ACC112 (cell line): ENCODE results near the gene IL22RA2.

Experiments used
- H2AFZ ChIP-seq: fragments of 200-600 bp; sonication (generic); one replicate; pipeline ENCODE4 v1.6.0; 2017; ENCODE audit warnings: antibody characterized with exemption, low read length; ENCODE audit not compliant: unreplicated experiment
- H3K27ac ChIP-seq: fragments of 200-600 bp; sonication (generic); 2 replicates; pipeline ENCODE4 v1.5.1; 2014; ENCODE audit warnings: low read depth, mild to moderate bottlenecking, antibody characterized with exemption, low read length, moderate library complexity
- H3K27me3 ChIP-seq: fragments of 200-600 bp; sonication (generic); 2 replicates; pipeline ENCODE4 v1.6.1; 2014; ENCODE audit warnings: mild to moderate bottlenecking, antibody characterized with exemption, low read length, moderate library complexity, mixed read lengths; ENCODE audit not compliant: insufficient read depth
- H3K36me3 ChIP-seq: fragments of 200-600 bp; sonication (generic); 2 replicates; pipeline ENCODE4 v1.6.1; 2016; ENCODE audit warnings: mild to moderate bottlenecking, antibody characterized with exemption, low read length, moderate library complexity, mixed read lengths; ENCODE audit not compliant: insufficient read depth
- H3K4me1 ChIP-seq: fragments of 200-600 bp; sonication (generic); one replicate; pipeline ENCODE4 v1.6.1; 2016; ENCODE audit warnings: low read length, mixed read lengths; ENCODE audit not compliant: insufficient read depth, unreplicated experiment, control insufficient read depth
- H3K4me3 ChIP-seq: fragments of 200-600 bp; sonication (generic); 2 replicates; pipeline ENCODE4 v1.5.1; 2014; ENCODE audit warnings: mild to moderate bottlenecking, low read depth, low read length
- H3K79me2 ChIP-seq: fragments of 200-600 bp; sonication (generic); one replicate; pipeline ENCODE4 v1.6.0; 2016; ENCODE audit warnings: low read length; ENCODE audit not compliant: control insufficient read depth, unreplicated experiment, insufficient read depth

Gene IL22RA2

GRCh38 chr6:137177611-137178010 lies 4.2 kb upstream of the IL22RA2 start:
- H3K4me3 ChIP-seq = no peak overlapping the region
- no peaks in the 10 kb centered on the region for H3K27me3 ChIP-seq
- H3K4me1 ChIP-seq = no peaks in the 10 kb centered on the region
- no peak overlapping the region for H3K27ac ChIP-seq
- H3K79me2 ChIP-seq = no peaks in the 10 kb centered on the region
- H3K36me3 ChIP-seq = 0 out of 2 replicates have a peak, but pooled peaks cover 3% of the 10 kb centered on the region
- no peak overlapping the region for H2AFZ ChIP-seq

- Histone ChIP-seq H3K79me2 (no peaks in the 10 kb centered on the region), H3K27ac (no peak overlapping the region), H2AFZ (no peak overlapping the region), H3K36me3 (0 out of 2 replicates have a peak, but pooled peaks cover 3% of the 10 kb centered on the region), H3K4me1 (no peaks in the 10 kb centered on the region), H3K27me3 (no peaks in the 10 kb centered on the region), H3K4me3 (no peak overlapping the region)
Measured at GRCh38 chr6:137176729-137177128, 3.3 kb upstream of the IL22RA2 start.

- H3K4me1 ChIP-seq = no peaks in the 10 kb centered on the region
- H3K79me2 ChIP-seq = no peaks in the 10 kb centered on the region
- H3K27ac ChIP-seq = no peak overlapping the region
- H3K4me3 ChIP-seq = no peak overlapping the region
- 0 out of 2 replicates have a peak, but pooled peaks cover 3% of the 10 kb centered on the region for H3K36me3 ChIP-seq
- H3K27me3 ChIP-seq = no peaks in the 10 kb centered on the region
- no peak overlapping the region for H2AFZ ChIP-seq
Measured at GRCh38 chr6:137175868-137176245, 2.4 kb upstream of the IL22RA2 start.

DNA sequence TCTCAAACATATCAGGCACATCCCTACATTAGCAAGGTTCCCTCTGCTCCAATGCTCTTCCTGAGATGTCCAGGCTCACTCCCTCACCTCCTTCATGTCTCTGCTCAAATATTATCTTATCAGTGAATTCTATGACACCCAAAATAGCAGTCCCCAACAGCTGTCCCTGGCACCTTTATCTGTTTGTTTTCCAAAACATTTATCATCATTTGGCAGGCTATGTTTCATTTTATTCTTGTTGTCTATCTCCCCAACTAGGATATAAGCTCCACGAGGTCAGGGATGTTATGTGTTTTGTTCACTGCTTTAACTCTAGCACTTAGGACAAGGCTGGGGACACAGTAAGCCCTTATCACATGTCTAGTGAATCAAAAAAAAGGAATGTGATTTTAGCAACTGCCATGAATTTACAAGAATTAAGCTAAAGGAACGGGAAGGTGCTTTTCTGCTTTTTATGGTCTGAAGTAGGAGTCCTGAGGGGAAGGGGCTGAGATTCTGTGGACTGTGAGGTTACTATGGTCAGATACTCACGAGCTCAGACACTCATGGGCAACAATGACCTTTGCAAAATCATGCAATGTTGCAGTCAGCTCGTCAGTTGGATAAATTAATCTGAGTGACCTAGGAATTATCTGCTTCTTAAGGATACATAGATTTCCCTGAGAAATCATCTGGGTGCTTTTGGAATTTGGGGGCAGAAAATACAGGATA lies 1.9 kb upstream of the IL22RA2 start:
- Histone ChIP-seq H3K27me3 (no peaks in the 10 kb centered on the region), H3K36me3 (0 out of 2 replicates have a peak, but pooled peaks cover 3% of the 10 kb centered on the region), H3K4me3 (no peak overlapping the region), H3K4me1 (no peaks in the 10 kb centered on the region), H2AFZ (no peak overlapping the region), H3K79me2 (no peaks in the 10 kb centered on the region), H3K27ac (no peak overlapping the region)

DNA sequence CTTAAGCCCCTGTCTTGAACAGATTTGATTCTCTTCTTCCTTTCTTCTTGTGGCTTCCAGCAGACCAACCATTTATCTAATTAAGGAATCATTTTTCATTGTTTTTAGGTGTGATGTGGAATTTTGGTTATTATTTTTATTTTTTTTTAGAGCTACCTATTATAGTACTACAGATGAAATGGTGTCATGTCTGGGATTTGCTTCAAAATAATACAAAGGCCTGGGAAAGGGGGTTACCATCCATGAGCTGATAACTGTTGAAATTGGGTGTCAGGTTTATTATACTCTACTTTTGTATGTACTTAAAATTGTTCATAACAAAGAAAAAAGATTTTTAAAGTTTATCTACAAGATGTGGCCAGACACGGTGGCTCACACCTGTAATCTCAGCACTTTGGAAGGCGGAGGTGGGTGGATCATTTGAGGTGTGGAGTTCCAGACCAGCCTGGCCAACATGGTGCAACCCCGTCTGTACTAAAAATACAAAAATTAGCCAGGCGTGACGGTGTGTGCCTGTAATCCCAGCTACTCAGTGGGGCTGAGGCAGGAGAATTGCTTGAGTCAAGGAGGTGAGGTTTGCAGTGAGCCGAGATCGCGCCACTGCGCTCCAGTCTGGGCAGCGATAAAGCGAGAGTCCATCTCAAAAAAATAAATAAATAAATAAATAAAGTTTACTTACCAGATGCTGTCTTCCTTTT lies 561 bp downstream of the IL22RA2 start:
- Histone ChIP-seq H3K27me3 (no peaks in the 10 kb centered on the region), H2AFZ (no peak overlapping the region)

GRCh38 chr6:137171824-137172733 lies 1.4 kb downstream of the IL22RA2 start:
- Histone ChIP-seq H3K36me3 (no peaks in the 10 kb centered on the region), H3K79me2 (no peaks in the 10 kb centered on the region), H3K27me3 (no peaks in the 10 kb centered on the region), H3K4me1 (no peaks in the 10 kb centered on the region), H2AFZ (no peak overlapping the region), H3K27ac (no peak overlapping the region), H3K4me3 (no peak overlapping the region)

More for the DNA sequence above, 561 bp downstream of the IL22RA2 start:
- H3K4me1 ChIP-seq = no peaks in the 10 kb centered on the region
- no peak overlapping the region for H3K27ac ChIP-seq
- no peaks in the 10 kb centered on the region for H3K79me2 ChIP-seq
- no peaks in the 10 kb centered on the region for H3K36me3 ChIP-seq
- H3K4me3 ChIP-seq = no peak overlapping the region

- no peak overlapping the region for H3K27ac ChIP-seq
- no peak overlapping the region for H2AFZ ChIP-seq
- H3K79me2 ChIP-seq = no peaks in the 10 kb centered on the region
Measured at GRCh38 chr6:137171053-137171374, 2.4 kb downstream of the IL22RA2 start.

GRCh38 chr6:137170266-137171052 lies 3.0 kb downstream of the IL22RA2 start:
- Histone ChIP-seq H3K4me1 (no peaks in the 10 kb centered on the region), H2AFZ (no peak overlapping the region), H3K36me3 (no peaks in the 10 kb centered on the region), H3K79me2 (no peaks in the 10 kb centered on the region), H3K27me3 (no peaks in the 10 kb centered on the region), H3K27ac (no peak overlapping the region), H3K4me3 (no peak overlapping the region)

More at GRCh38 chr6:137171053-137171374, 2.4 kb downstream of the IL22RA2 start:
- no peak overlapping the region for H3K4me3 ChIP-seq
- H3K4me1 ChIP-seq = no peaks in the 10 kb centered on the region
- H3K36me3 ChIP-seq = no peaks in the 10 kb centered on the region
- no peaks in the 10 kb centered on the region for H3K27me3 ChIP-seq

- Histone ChIP-seq H3K27me3 (no peaks in the 10 kb centered on the region), H2AFZ (no peak overlapping the region), H3K79me2 (no peaks in the 10 kb centered on the region), H3K36me3 (no peaks in the 10 kb centered on the region), H3K27ac (no peak overlapping the region), H3K4me1 (no peaks in the 10 kb centered on the region), H3K4me3 (no peak overlapping the region)
Measured at GRCh38 chr6:137167702-137168377, 5.6 kb downstream of the IL22RA2 start.
